Lower lobe of right lung (tissue), 2 donors: ENCODE measurements around the gene ANKRD10. TPM values are rescaled to one million over a fixed set of nuclear protein-coding genes. Genes with fewer than 3 reads are reported as not detected.
"Not testable (repeated sequence)": the region's sequence is repeated elsewhere in the genome, so short reads cannot be mapped to it uniquely, and the experiment has no call there.

Source experiments
- ATAC-seq, 2 donors: fragments of 200-7000 bp; cut with Tn5 transposase; one replicate each; pipeline ENCODE4 v1.9.1; 2020 to 2022; ENCODE audit warnings: mild to moderate bottlenecking in 2 of 2, moderate library complexity in 2 of 2
- DNase-seq: peaks from one replicate; pipeline ENCODE4 v3.0.0-alpha.2; 2020
- H3K27ac ChIP-seq: fragments of 200-600 bp; one replicate; pipeline ENCODE4 v1.8.0; 2022
- H3K27me3 ChIP-seq: fragments of 200-600 bp; one replicate; pipeline ENCODE4 v1.8.0; 2022; ENCODE audit warnings: low read depth
- H3K36me3 ChIP-seq: fragments of 200-600 bp; one replicate; pipeline ENCODE4 v1.8.0; 2022; ENCODE audit warnings: mild to moderate bottlenecking
- H3K4me1 ChIP-seq: fragments of 200-600 bp; one replicate; pipeline ENCODE4 v1.8.0; 2022
- H3K4me3 ChIP-seq: fragments of 200-600 bp; one replicate; pipeline ENCODE4 v1.8.0; 2022; ENCODE audit warnings: mild to moderate bottlenecking
- H3K9me3 ChIP-seq: fragments of 200-600 bp; one replicate; pipeline ENCODE4 v1.8.0; 2022
- intact Hi-C: fragments of 100-400 bp; cut with DNase I; formaldehyde crosslinking; loops from one replicate; pipeline ENCODE4 v1.11.0; 2022
- total RNA-seq: library from RNA; stranded (reverse); fragmentation: NEBNext Ultra II Directional; extraction: Animal tissue kit (Norgen Biotek cat#: 25700); gene quantifications from one replicate; pipeline ENCODE4 v1.2.1, GENCODE V29; 2021
- TF ChIP-seq, protein P1 (sequence below): fragments of 200-600 bp; IDR thresholded peaks from one replicate; pipeline ENCODE4 v1.8.0; 2022; ENCODE audit warnings: antibody characterized with exemption, mild to moderate bottlenecking
- donor health status: DM: no; HTN: yes; CAD: no; lungs with severe emphysema.

ANKRD10 gene
- total RNA-seq, 1 donor from 2014 or later = 132 TPM

DNA sequence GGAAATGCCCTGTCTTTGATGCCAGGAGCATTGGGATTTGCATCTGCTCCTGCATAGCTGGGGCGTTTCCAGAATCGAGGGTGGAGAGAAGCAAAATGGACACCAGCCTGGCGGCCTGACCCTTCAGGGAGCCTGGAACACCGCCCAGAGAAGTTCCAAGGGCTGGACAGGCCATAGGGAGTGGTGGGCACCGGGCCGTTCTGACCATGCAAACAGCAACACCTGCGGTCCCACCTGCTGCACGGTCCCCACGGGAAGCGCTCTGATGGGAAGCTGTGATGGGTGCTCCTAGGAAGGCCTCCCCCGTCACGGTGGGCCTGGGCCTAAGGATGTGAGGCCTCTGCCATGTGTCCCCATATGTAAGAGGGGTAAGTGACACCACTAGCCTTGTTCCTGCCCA, 34.2 kb upstream of the ANKRD10 start:
- no peak for DNase-seq
- intact Hi-C loops = no loop called here
- no peak overlapping the region for H3K4me3 ChIP-seq
- H3K9me3 ChIP-seq = no peaks in the 10 kb centered on the region
- ATAC-seq = no peak
- H3K27me3 ChIP-seq = no peaks in the 10 kb centered on the region
- no peaks in the 10 kb centered on the region for H3K36me3 ChIP-seq
- TF ChIP-seq, protein P1, sequence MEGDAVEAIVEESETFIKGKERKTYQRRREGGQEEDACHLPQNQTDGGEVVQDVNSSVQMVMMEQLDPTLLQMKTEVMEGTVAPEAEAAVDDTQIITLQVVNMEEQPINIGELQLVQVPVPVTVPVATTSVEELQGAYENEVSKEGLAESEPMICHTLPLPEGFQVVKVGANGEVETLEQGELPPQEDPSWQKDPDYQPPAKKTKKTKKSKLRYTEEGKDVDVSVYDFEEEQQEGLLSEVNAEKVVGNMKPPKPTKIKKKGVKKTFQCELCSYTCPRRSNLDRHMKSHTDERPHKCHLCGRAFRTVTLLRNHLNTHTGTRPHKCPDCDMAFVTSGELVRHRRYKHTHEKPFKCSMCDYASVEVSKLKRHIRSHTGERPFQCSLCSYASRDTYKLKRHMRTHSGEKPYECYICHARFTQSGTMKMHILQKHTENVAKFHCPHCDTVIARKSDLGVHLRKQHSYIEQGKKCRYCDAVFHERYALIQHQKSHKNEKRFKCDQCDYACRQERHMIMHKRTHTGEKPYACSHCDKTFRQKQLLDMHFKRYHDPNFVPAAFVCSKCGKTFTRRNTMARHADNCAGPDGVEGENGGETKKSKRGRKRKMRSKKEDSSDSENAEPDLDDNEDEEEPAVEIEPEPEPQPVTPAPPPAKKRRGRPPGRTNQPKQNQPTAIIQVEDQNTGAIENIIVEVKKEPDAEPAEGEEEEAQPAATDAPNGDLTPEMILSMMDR = no peak
- H3K4me1 ChIP-seq = no peaks in the 10 kb centered on the region
- H3K27ac ChIP-seq = no peak overlapping the region

DNA sequence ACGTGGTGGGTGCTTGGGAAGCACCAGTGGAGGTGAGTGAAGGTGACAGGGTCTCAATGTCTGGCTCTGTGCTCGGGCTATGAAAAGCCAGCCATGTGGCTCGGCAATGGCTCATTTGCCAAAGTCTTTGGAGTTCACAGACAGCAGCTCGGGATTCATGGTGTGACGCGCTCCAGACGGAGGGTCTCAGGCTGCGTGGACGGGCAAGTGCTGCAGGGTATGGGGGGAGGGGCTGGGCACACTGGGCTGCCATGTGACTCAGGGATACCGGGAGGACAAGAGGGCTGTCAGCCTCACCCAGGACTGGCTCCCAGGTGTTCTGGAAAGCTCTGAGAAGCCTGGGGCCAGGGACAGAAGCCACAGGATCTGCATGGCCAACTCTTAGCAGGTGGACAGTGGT, 32.5 kb upstream of the ANKRD10 start:
- not testable (repeated sequence) for H3K36me3 ChIP-seq

DNA sequence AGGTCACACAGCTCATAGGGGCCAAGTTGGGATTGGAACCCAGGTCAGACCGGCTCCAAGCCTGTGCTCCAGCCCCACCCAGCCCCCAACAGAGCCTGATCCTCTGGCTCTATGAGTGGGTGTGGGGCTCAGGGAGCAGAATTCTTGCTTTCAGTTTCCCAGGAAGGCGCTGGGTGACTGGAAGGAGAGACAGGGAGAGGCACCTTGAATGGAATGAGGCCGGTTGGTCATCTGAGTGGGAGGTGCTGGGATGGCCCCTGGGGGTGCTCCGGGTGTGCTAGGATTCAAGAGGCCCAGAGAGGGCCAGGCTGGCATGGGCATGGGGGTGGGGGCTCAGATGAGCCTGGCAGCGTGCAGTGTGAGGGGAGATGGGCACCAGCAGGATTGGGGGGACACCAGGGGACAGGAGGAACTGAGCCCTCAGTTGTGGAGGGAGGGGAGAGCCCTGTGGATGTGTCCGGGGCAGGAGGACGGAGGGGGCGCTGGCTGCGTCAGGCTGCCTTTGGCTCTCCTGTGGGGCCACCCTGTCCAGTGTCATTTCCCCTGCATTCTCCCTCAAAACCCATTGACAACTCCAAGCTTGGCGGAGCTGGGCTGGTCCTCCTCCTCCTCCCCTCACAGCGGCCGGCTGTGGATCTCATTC, 31.2 kb upstream of the ANKRD10 start:
- no peak for DNase-seq
- TF ChIP-seq, protein P1 = no peak
- Histone ChIP-seq H3K36me3 (no peaks in the 10 kb centered on the region), H3K9me3 (no peaks in the 10 kb centered on the region), H3K27ac (no peak overlapping the region), H3K4me3 (no peak overlapping the region), H3K27me3 (no peaks in the 10 kb centered on the region), H3K4me1 (no peaks in the 10 kb centered on the region)
- intact Hi-C loops = no loop called here
- no peak for ATAC-seq

More for the DNA sequence above, 32.5 kb upstream of the ANKRD10 start:
- H3K9me3 ChIP-seq, DNase-seq, H3K27ac ChIP-seq, H3K27me3 ChIP-seq, H3K4me3 ChIP-seq, H3K4me1 ChIP-seq, ATAC-seq, intact Hi-C loops: not testable (repeated sequence)

DNA sequence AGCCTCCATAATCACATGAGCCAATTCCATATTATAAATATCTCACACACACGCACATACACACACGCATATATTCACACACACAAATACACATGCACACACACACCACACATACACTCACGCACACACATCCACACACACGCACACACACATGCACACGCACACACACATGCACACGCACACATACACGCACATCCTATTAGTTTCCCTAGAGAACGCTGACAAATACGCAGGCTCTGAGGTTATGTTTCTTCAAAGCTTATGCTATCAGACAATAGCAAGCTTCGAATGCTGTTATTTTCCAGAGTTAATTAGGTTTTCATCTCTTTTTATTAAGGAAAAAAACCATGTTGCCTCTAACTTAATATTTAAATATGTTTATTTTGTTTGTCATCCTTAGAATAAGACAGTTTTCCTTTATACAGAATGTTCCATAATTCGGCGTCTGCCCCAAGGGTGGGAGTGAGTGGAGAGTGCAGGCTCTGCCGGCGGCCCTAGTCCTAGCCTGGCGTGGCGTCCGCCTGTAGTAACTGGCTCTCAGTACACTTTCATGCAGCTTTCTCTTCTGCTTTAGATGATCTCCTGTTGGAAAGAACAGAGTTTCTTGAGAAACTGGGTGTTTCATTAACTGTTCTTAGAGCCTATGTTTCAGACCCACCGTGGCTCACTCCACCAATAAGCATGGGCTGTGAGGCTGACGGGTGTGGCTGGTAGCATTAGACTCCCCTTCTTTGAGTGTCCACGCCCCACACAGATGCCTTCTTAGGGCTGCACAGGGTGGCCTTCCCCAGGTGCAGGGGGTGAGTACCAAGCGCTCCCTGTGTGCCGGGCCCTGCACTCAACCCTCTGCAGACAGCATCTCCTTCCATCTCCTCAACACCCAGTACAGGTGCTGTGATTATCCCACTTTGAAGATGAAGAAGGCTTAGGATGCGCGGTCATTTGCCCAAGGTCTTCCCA, 30.4 kb upstream of the ANKRD10 start:
- Histone ChIP-seq H3K4me1 (no peaks in the 10 kb centered on the region), H3K36me3 (no peaks in the 10 kb centered on the region), H3K9me3 (no peaks in the 10 kb centered on the region), H3K27ac (no peak overlapping the region), H3K27me3 (no peaks in the 10 kb centered on the region), H3K4me3 (no peak overlapping the region)
- no peak for ATAC-seq
- no peak for DNase-seq
- intact Hi-C loops = no loop called here
- TF ChIP-seq, protein P1 = no peak

DNA sequence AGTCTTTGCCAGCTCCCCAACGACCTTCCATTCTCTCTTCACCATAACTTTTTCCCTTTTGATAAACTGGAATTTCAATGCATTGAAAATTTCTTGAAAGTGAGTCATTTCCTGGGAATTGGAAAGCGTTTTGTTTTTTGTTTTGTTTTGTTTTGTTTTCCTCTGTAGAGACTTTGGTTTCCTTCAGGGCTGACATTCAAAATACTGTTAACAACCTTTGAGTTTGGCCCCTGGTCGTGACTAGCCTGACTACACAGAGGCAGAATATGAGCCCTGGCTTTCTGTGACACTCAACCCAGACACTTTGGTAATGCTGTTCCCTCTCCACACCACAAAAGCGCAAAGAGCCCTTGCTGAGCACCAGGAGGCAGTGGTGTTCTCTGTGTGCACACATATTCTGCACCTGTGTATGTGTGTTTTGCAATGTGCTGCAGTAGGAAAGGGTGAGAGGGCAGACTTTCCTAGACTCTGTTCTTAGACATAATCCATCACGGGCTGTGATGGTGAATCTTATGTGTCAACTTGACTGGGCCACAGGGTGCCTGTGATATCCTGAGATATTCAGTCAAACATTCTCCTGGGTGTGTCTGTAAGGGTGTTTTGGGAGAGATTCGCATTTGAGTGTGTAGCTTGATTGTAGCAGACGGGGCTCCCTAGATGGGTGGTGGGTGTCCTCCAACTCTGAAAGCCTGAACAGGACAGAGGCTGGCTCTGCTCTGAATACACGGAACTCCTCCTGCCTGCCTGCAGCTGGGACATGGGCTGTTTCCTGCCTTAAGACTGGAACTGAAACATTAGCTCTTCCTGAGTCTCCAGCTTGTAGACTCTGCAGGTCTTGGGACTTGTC, 29.5 kb upstream of the ANKRD10 start:
- no peak for DNase-seq
- Histone ChIP-seq H3K4me3 (no peak overlapping the region), H3K27me3 (no peaks in the 10 kb centered on the region), H3K27ac (no peak overlapping the region), H3K4me1 (no peaks in the 10 kb centered on the region), H3K9me3 (no peaks in the 10 kb centered on the region), H3K36me3 (no peaks in the 10 kb centered on the region)
- ATAC-seq = peak; percentile 66 to 77
- intact Hi-C loops = no loop called here
- TF ChIP-seq, protein P1 = peak; percentile 61
